K562 (cell line): ENCODE measurements around the gene HOXB4. TPM values are rescaled to one million over a fixed set of nuclear protein-coding genes. Genes with fewer than 3 reads are reported as not detected.

Experiments used
- BRD9 ChIP-seq: fragments of 450-650 bp; IDR thresholded peaks from 2 replicates; pipeline ENCODE4 v1.6.1; 2018; ENCODE audit warnings: low read depth; ENCODE audit not compliant: partially characterized antibody
- CBX2 ChIP-seq: fragments of 200-600 bp; sonication (generic); IDR thresholded peaks from one replicate; pipeline ENCODE4 v1.6.1; 2012; ENCODE audit warnings: mild to moderate bottlenecking, low read length, inconsistent platforms; ENCODE audit not compliant: insufficient read depth, poor library complexity, severe bottlenecking
- CUX1 ChIP-seq: fragments of 200-800 bp; sonication (Bioruptor generic); IDR thresholded peaks from 2 replicates; pipeline ENCODE4 v1.6.1; 2016; ENCODE audit warnings: missing genetic modification characterization, missing compliant biosample characterization
- ESRRA ChIP-seq: fragments of 450-650 bp; IDR thresholded peaks from 2 replicates; pipeline ENCODE4 v1.6.1; 2014; ENCODE audit warnings: low read depth, mild to moderate bottlenecking, moderate library complexity, borderline replicate concordance
- ESRRB ChIP-seq: fragments of 250-450 bp; sonication (Bioruptor Pico); IDR thresholded peaks from 2 replicates; pipeline ENCODE4 v1.5.0; 2020; ENCODE audit warnings: mild to moderate bottlenecking, moderate library complexity, borderline replicate concordance
- ETV1 ChIP-seq: fragments of 450-650 bp; conservative IDR thresholded peaks from 2 replicates; pipeline ENCODE4 v1.6.1; 2016; ENCODE audit warnings: missing genetic modification characterization, control low read depth, low read depth, missing compliant biosample characterization
- IRF9 ChIP-seq: fragments of 450-650 bp; IDR thresholded peaks from 2 replicates; pipeline ENCODE4 v1.6.1; 2016; ENCODE audit warnings: missing biosample characterization, missing genetic modification characterization
- NBN ChIP-seq: fragments of 450-650 bp; IDR thresholded peaks from 2 replicates; pipeline ENCODE4 v1.6.1; 2016; ENCODE audit warnings: low read depth, mild to moderate bottlenecking
- PRMT5 ChIP-seq: sonication (generic); formaldehyde crosslinking; IDR thresholded peaks from 2 replicates; pipeline ENCODE4 v1.5.0; 2020; ENCODE audit warnings: missing genetic modification reagents
- RBM14 ChIP-seq: fragments of 200-400 bp; formaldehyde crosslinking; IDR thresholded peaks from 2 replicates; pipeline ENCODE4 v1.6.1; 2018; ENCODE audit warnings: low read depth, mild to moderate bottlenecking, low read length, moderate library complexity, borderline replicate concordance; ENCODE audit not compliant: insufficient read depth
- RBM25 ChIP-seq: fragments of 200-400 bp; formaldehyde crosslinking; IDR thresholded peaks from 2 replicates; pipeline ENCODE4 v1.6.1; 2018; ENCODE audit warnings: low read length, low read depth, moderate library complexity; ENCODE audit not compliant: severe bottlenecking
- SMARCA5 ChIP-seq: fragments of 450-650 bp; IDR thresholded peaks from 2 replicates; pipeline ENCODE4 v1.6.1; 2016
- ZFP36 ChIP-seq: fragments of 150-350 bp; IDR thresholded peaks from 2 replicates; pipeline ENCODE4 v1.6.1; 2018; ENCODE audit warnings: low read length, low read depth; ENCODE audit not compliant: partially characterized antibody
- ZNF282 ChIP-seq: sonication (generic); formaldehyde crosslinking; IDR thresholded peaks from 2 replicates; pipeline ENCODE4 v1.8.1; 2023; ENCODE audit warnings: missing genetic modification reagents
- ZNF384 ChIP-seq: IDR thresholded peaks from 2 replicates; pipeline ENCODE4 v1.6.1; 2012; ENCODE audit warnings: low read depth, low read length, improper control_type of control experiment
- ZNF583 ChIP-seq: fragments of 250-450 bp; sonication (Bioruptor Pico); IDR thresholded peaks from 2 replicates; pipeline ENCODE4 v1.4.0; 2020
- polyA plus RNA-seq, 8 experiments: library from polyadenylated mRNA; depleted of rRNA in 4 of 8; stranded (reverse) in 5 of 8; unstranded in 3 of 8; fragments of >200 nt; fragmentation: Nextera tagmentation in 2 of 8; fragmentation: Illumina TruSeq in 1 of 8; extraction: Ambion mirVana in 2 of 8; extraction: Trizol in 1 of 8; gene quantifications; 2 replicates each; pipeline versions ENCODE4 v1.2.1 to v1.2.3, GENCODE V29; 2011 to 2014; ENCODE audit warnings: inconsistent platforms in 1 of 8, missing spikeins in 1 of 8
- total RNA-seq, 7 experiments: library from RNA; depleted of rRNA in 6 of 7; stranded (reverse); fragments of >200 nt in 6 of 7; fragmentation: Illumina TruSeq in 2 of 7; extraction: Trizol in 2 of 7; gene quantifications; 2 replicates each; pipeline versions ENCODE4 v1.2.1 to v1.2.3, GENCODE V29; 2011 to 2021; ENCODE audit warnings: low replicate concordance in 1 of 7
- TF ChIP-seq, protein P1 (sequence below): fragments of 250-450 bp; sonication (Bioruptor Pico); IDR thresholded peaks from 2 replicates; pipeline ENCODE4 v1.6.1; 2021; ENCODE audit warnings: mild to moderate bottlenecking
- TF ChIP-seq, protein P2 (sequence below): fragments of 250-450 bp; sonication (Bioruptor Pico); IDR thresholded peaks from 2 replicates; pipeline ENCODE4 v1.5.0; 2021; ENCODE audit warnings: mild to moderate bottlenecking, borderline replicate concordance
- TF ChIP-seq, protein P3 (sequence below): IDR thresholded peaks from 3 replicates; pipeline ENCODE4 v1.6.1; 2011; ENCODE audit warnings: borderline replicate concordance, mild to moderate bottlenecking; ENCODE audit not compliant: insufficient read length, insufficient read depth

Gene HOXB4
- total and polyA plus RNA-seq, 9 of the 15 experiments (the other 6 are each of a cell fraction or from before 2014, with no cell fraction given): 1.6 to 34.9 (median 14.9) TPM

DNA sequence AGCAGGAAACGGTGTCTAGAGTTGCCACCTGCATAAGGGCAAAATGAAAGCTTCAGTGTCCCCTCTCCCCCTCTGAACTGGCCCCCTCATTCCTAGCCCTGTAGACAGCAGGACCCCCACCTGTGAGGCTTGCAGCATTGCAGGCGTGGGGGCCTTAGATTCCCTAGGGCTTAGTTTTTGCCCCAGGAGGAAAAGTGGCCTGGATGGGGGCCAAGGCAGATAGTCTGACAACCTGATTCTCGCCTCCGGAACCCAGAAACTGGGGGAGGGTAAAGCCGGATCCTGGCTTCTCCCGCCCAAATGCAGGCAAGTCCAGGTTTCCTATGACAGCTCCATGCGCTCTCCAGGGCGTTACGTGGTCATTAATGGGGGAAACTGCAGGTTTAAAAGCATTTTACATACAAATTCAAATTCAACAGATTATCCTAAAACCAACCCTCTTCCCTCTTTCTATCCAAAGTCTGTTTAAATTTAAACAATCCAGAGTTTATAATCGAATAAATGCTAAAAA lies 27.3 kb upstream of the HOXB4 start (continued):
- TF ChIP-seq, protein P1, sequence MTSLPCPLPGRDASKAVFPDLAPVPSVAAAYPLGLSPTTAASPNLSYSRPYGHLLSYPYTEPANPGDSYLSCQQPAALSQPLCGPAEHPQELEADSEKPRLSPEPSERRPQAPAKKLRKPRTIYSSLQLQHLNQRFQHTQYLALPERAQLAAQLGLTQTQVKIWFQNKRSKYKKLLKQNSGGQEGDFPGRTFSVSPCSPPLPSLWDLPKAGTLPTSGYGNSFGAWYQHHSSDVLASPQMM (CRISPR knock-in tag): no peak
- no peak for TF ChIP-seq ZNF583 (CRISPR knock-in tag)
- TF ChIP-seq ESRRB (CRISPR knock-in tag): no peak
- TF ChIP-seq ESRRA: no peak
- TF ChIP-seq, protein P2, sequence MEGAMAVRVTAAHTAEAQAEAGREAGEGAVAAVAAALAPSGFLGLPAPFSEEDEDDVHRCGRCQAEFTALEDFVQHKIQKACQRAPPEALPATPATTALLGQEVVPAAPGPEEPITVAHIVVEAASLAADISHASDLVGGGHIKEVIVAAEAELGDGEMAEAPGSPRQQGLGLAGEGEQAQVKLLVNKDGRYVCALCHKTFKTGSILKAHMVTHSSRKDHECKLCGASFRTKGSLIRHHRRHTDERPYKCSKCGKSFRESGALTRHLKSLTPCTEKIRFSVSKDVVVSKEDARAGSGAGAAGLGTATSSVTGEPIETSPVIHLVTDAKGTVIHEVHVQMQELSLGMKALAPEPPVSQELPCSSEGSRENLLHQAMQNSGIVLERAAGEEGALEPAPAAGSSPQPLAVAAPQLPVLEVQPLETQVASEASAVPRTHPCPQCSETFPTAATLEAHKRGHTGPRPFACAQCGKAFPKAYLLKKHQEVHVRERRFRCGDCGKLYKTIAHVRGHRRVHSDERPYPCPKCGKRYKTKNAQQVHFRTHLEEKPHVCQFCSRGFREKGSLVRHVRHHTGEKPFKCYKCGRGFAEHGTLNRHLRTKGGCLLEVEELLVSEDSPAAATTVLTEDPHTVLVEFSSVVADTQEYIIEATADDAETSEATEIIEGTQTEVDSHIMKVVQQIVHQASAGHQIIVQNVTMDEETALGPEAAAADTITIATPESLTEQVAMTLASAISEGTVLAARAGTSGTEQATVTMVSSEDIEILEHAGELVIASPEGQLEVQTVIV: no peak
- no peak for TF ChIP-seq ZFP36
- TF ChIP-seq CBX2: no peak
- peak; percentile 5 for TF ChIP-seq BRD9
- TF ChIP-seq IRF9 (tag): no peak
- no peak for TF ChIP-seq ZNF384
- TF ChIP-seq NBN: no peak
- TF ChIP-seq CUX1 (CRISPR knock-in tag): no peak
- TF ChIP-seq, protein P3, sequence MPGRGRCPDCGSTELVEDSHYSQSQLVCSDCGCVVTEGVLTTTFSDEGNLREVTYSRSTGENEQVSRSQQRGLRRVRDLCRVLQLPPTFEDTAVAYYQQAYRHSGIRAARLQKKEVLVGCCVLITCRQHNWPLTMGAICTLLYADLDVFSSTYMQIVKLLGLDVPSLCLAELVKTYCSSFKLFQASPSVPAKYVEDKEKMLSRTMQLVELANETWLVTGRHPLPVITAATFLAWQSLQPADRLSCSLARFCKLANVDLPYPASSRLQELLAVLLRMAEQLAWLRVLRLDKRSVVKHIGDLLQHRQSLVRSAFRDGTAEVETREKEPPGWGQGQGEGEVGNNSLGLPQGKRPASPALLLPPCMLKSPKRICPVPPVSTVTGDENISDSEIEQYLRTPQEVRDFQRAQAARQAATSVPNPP: no peak
- no peak for TF ChIP-seq PRMT5 (CRISPR knock-in tag)
- TF ChIP-seq SMARCA5: no peak
- peak; percentile 89 for TF ChIP-seq ETV1 (tag)
- no peak for TF ChIP-seq RBM14
- TF ChIP-seq ZNF282 (CRISPR knock-in tag): no peak
- no peak for TF ChIP-seq RBM25
